Measurements from ENCODE around the gene SIRT7. TPM values are rescaled to one million over a fixed set of nuclear protein-coding genes. Genes with fewer than 3 reads are reported as not detected.

SIRT7 gene
- total RNA-seq, 1 experiment from 2014 or later: 24.2 TPM

DNA sequence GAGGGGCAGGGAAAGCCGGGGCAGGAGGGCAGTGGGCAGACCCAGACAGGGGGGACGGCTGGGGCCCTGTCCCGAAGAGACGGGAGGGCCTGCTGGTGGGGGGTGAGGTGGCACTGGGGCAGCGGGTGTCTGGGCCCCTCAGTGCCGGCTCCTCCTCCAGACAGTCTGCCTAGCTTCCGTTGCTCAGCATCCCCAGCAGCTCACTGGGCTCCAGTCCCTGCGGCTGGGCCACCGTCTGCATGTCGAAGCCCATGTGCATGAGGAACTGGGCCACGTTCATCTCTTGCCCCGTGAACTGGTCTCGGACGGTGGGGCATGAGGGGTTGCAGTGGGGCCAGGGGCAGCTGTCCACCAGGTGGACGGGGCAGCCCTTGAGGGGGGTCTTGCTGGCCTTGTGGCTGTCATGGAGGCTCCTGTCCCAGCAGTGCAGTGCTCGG lies 34.8 kb upstream of the SIRT7 start:
- no peak for DNase-seq (ENCODE audit: low spot score)
- ATAC-seq: no peak; the same call in 1 of the 2 replicates
- H3K4me3 Mint-ChIP-seq: no peak overlapping the region
- no peaks in the 10 kb centered on the region for H3K4me1 Mint-ChIP-seq
- ChIA-PET POLR2A (no interaction called here), CTCF (interaction anchor here (1.2 to 2.4 kb wide), 2 partner anchors 8 to 15 kb away, joined by 3 to 6 read pairs; no protein-coding TSS in a partner anchor)
- H3K27me3 Mint-ChIP-seq (ENCODE audit: low read depth): peaks cover 13% of the 10 kb centered on the region
- H3K36me3 Mint-ChIP-seq: no peaks in the 10 kb centered on the region
- TF ChIP-seq ZNF396 (CRISPR knock-in tag; IDR thresholded peaks at IDR 0.05; ENCODE audit: borderline replicate concordance) (no peak), NR2C2 (CRISPR knock-in tag; IDR thresholded peaks at IDR 0.05) (no peak), ZNF281 (CRISPR knock-in tag; IDR thresholded peaks at IDR 0.05) (no peak), GTF2I (CRISPR knock-in tag; conservative IDR thresholded peaks at IDR 0.05) (no peak), KAT7 (CRISPR knock-in tag; IDR thresholded peaks at IDR 0.05; ENCODE audit: borderline replicate concordance) (no peak), HMGXB4 (CRISPR knock-in tag; IDR thresholded peaks at IDR 0.05) (no peak), NFATC4 (CRISPR knock-in tag; IDR thresholded peaks at IDR 0.05) (no peak), TEAD1 (CRISPR knock-in tag; IDR thresholded peaks at IDR 0.05) (no peak), EMX1 (CRISPR knock-in tag; IDR thresholded peaks at IDR 0.05) (no peak), IRF2 (CRISPR knock-in tag; IDR thresholded peaks at IDR 0.05; ENCODE audit: borderline replicate concordance, low read depth) (no peak), NR1H2 (CRISPR knock-in tag; IDR thresholded peaks at IDR 0.05) (no peak), OVOL2 (CRISPR knock-in tag; IDR thresholded peaks at IDR 0.05; ENCODE audit: borderline replicate concordance) (no peak), ZBTB43 (CRISPR knock-in tag; IDR thresholded peaks at IDR 0.05) (no peak), HMGA2 (CRISPR knock-in tag; IDR thresholded peaks at IDR 0.05) (no peak), JAZF1 (CRISPR knock-in tag; IDR thresholded peaks at IDR 0.05) (no peak)
- TF ChIP-seq, protein P1, sequence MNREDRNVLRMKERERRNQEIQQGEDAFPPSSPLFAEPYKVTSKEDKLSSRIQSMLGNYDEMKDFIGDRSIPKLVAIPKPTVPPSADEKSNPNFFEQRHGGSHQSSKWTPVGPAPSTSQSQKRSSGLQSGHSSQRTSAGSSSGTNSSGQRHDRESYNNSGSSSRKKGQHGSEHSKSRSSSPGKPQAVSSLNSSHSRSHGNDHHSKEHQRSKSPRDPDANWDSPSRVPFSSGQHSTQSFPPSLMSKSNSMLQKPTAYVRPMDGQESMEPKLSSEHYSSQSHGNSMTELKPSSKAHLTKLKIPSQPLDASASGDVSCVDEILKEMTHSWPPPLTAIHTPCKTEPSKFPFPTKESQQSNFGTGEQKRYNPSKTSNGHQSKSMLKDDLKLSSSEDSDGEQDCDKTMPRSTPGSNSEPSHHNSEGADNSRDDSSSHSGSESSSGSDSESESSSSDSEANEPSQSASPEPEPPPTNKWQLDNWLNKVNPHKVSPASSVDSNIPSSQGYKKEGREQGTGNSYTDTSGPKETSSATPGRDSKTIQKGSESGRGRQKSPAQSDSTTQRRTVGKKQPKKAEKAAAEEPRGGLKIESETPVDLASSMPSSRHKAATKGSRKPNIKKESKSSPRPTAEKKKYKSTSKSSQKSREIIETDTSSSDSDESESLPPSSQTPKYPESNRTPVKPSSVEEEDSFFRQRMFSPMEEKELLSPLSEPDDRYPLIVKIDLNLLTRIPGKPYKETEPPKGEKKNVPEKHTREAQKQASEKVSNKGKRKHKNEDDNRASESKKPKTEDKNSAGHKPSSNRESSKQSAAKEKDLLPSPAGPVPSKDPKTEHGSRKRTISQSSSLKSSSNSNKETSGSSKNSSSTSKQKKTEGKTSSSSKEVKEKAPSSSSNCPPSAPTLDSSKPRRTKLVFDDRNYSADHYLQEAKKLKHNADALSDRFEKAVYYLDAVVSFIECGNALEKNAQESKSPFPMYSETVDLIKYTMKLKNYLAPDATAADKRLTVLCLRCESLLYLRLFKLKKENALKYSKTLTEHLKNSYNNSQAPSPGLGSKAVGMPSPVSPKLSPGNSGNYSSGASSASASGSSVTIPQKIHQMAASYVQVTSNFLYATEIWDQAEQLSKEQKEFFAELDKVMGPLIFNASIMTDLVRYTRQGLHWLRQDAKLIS (CRISPR knock-in tag; IDR thresholded peaks at IDR 0.05; ENCODE audit: borderline replicate concordance): no peak
- TF ChIP-seq, protein P2, sequence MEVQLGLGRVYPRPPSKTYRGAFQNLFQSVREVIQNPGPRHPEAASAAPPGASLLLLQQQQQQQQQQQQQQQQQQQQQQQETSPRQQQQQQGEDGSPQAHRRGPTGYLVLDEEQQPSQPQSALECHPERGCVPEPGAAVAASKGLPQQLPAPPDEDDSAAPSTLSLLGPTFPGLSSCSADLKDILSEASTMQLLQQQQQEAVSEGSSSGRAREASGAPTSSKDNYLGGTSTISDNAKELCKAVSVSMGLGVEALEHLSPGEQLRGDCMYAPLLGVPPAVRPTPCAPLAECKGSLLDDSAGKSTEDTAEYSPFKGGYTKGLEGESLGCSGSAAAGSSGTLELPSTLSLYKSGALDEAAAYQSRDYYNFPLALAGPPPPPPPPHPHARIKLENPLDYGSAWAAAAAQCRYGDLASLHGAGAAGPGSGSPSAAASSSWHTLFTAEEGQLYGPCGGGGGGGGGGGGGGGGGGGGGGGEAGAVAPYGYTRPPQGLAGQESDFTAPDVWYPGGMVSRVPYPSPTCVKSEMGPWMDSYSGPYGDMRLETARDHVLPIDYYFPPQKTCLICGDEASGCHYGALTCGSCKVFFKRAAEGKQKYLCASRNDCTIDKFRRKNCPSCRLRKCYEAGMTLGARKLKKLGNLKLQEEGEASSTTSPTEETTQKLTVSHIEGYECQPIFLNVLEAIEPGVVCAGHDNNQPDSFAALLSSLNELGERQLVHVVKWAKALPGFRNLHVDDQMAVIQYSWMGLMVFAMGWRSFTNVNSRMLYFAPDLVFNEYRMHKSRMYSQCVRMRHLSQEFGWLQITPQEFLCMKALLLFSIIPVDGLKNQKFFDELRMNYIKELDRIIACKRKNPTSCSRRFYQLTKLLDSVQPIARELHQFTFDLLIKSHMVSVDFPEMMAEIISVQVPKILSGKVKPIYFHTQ (CRISPR knock-in tag; IDR thresholded peaks at IDR 0.05): no peak
- no peak overlapping the region for H3K27ac Mint-ChIP-seq
- no peaks in the 10 kb centered on the region for H3K9me3 Mint-ChIP-seq
